H1 (cell line): Measurements from ENCODE around the gene HGFAC. TPM values are rescaled to one million over a fixed set of nuclear protein-coding genes. Genes with fewer than 3 reads are reported as not detected.

Experiments
- CTCF ChIA-PET: fragments of 300-600 bp; sonication (Branson Sonifier 250); formaldehyde crosslinking; loops from one replicate; lab custom pipeline; 2021; ENCODE audit not compliant: partially characterized antibody; lab: Charles Lee
- POLR2A ChIA-PET: fragments of 300-600 bp; sonication (Branson Sonifier 250); formaldehyde crosslinking; loops from one replicate; lab custom pipeline; 2021; ENCODE audit warnings: inconsistent platforms; ENCODE audit not compliant: partially characterized antibody; lab: Charles Lee
- DNase-seq, 2 experiments: peaks; one replicate each; pipeline versions ENCODE4 v3.0.0 to v3.0.0-alpha.2; 2010 to 2022; ENCODE audit warnings: low spot score in 2 of 2, low read depth in 1 of 2, mixed read lengths in 1 of 2
- FAIRE-seq: peaks from 2 replicates; lab custom pipeline; 2011; peaks lifted over from hg19 to GRCh38; lab: Jason Lieb, UNC
- H2AFZ ChIP-seq: 2 replicates; pipeline ENCODE4 v1.8.1; 2012; ENCODE audit warnings: low read length, inconsistent platforms
- H2AK5ac ChIP-seq: 2 replicates; pipeline ENCODE4 v1.6.1; 2013; ENCODE audit warnings: low read depth, low read length
- H2BK120ac ChIP-seq: replicated peaks from 2 replicates; pipeline ENCODE3; 2013; ENCODE audit warnings: low read depth, low read length, inconsistent platforms
- H2BK12ac ChIP-seq: 2 replicates; pipeline ENCODE4 v1.6.1; 2013; ENCODE audit warnings: low read depth, low read length
- H2BK15ac ChIP-seq: 2 replicates; pipeline ENCODE4 v1.6.1; 2013; ENCODE audit warnings: low read length
- H2BK20ac ChIP-seq: 2 replicates; pipeline ENCODE4 v1.6.1; 2013; ENCODE audit warnings: low read length
- H2BK5ac ChIP-seq: 2 replicates; pipeline ENCODE4 v1.6.1; 2013; ENCODE audit warnings: low read depth, low read length
- H3K14ac ChIP-seq: 2 replicates; pipeline ENCODE4 v1.6.1; 2013; ENCODE audit warnings: inconsistent platforms; ENCODE audit not compliant: insufficient read length
- H3K18ac ChIP-seq: 2 replicates; pipeline ENCODE4 v1.6.1; 2013; ENCODE audit warnings: low read length; ENCODE audit errors: extremely low read depth
- H3K23ac ChIP-seq: 2 replicates; pipeline ENCODE4 v1.6.1; 2013; ENCODE audit warnings: inconsistent platforms; ENCODE audit not compliant: insufficient read length
- H3K23me2 ChIP-seq: 2 replicates; pipeline ENCODE4 v1.6.1; 2013; ENCODE audit warnings: low read depth, low read length
- H3K27ac ChIP-seq: 2 replicates; pipeline ENCODE4 v1.6.1; 2011; ENCODE audit warnings: low read depth, low read length, inconsistent platforms
- H3K27me3 ChIP-seq, 4 experiments: replicated peaks in 1 of 4; 1 replicate in 1 of 4; 2 replicates in 3 of 4; pipeline versions ENCODE4 v1.6.1 to v1.8.1; 2011 to 2013; ENCODE audit warnings: low read length in 3 of 4, mild to moderate bottlenecking in 3 of 4, inconsistent platforms in 2 of 4, mixed read lengths in 2 of 4, moderate library complexity in 1 of 4; ENCODE audit not compliant: control insufficient read depth in 3 of 4, insufficient read depth in 3 of 4; ENCODE audit errors: extremely low read depth in 1 of 4
- H3K36me3 ChIP-seq, 4 experiments: 2 replicates each; pipeline versions ENCODE4 v1.6.1 to v1.8.1; 2011 to 2013; ENCODE audit warnings: mild to moderate bottlenecking in 4 of 4, low read length in 3 of 4, moderate library complexity in 2 of 4, control low read depth in 1 of 4, inconsistent platforms in 1 of 4; ENCODE audit not compliant: insufficient read depth in 4 of 4, control insufficient read depth in 2 of 4
- H3K4ac ChIP-seq: replicated peaks from 2 replicates; pipeline ENCODE3; 2013; ENCODE audit warnings: low read length, low read depth, mixed read lengths, inconsistent platforms; ENCODE audit not compliant: insufficient read length
- H3K4me1 ChIP-seq, 4 experiments: replicated peaks in 1 of 4; 1 replicate in 1 of 4; 2 replicates in 3 of 4; pipeline versions ENCODE4 v1.6.1 to v1.8.1; 2011 to 2013; ENCODE audit warnings: low read length in 3 of 4, inconsistent platforms in 2 of 4, mixed read lengths in 1 of 4; ENCODE audit not compliant: insufficient read depth in 4 of 4, control insufficient read depth in 3 of 4
- H3K4me2 ChIP-seq, 2 experiments: 2 replicates each; pipeline versions ENCODE4 v1.6.1 to v1.8.1; 2011 to 2013; ENCODE audit warnings: low read depth in 2 of 2, low read length in 2 of 2, control low read depth in 1 of 2, inconsistent platforms in 1 of 2, mild to moderate bottlenecking in 1 of 2; ENCODE audit not compliant: insufficient read depth in 1 of 2
- H3K4me3 ChIP-seq, 4 experiments: fragments of 200-600, 300-600 bp in 1 of 4; sonication (generic), shearing (Covaris generic), sonication (Bioruptor Twin) in 1 of 4; 2 replicates each; pipeline versions ENCODE4 v1.5.1 to v1.8.1; 2011 to 2016; ENCODE audit warnings: low read length in 4 of 4, low read depth in 3 of 4, control low read depth in 2 of 4, inconsistent platforms in 2 of 4, mild to moderate bottlenecking in 2 of 4, mixed read lengths in 1 of 4, moderate library complexity in 1 of 4; ENCODE audit not compliant: insufficient read depth in 2 of 4; ENCODE audit errors: extremely low read depth in 1 of 4
- H3K56ac ChIP-seq: replicated peaks from 2 replicates; pipeline ENCODE3; 2013; ENCODE audit warnings: low read depth, mild to moderate bottlenecking, mixed read lengths, low read length, inconsistent platforms; ENCODE audit not compliant: insufficient read length
- H3K79me1 ChIP-seq: 2 replicates; pipeline ENCODE4 v1.6.1; 2013; ENCODE audit warnings: low read depth, low read length, control low read depth
- H3K79me2 ChIP-seq, 2 experiments: 2 replicates each; pipeline versions ENCODE4 v1.6.1 to v1.8.1; 2012 to 2013; ENCODE audit warnings: low read length in 2 of 2, mild to moderate bottlenecking in 2 of 2, inconsistent platforms in 1 of 2; ENCODE audit not compliant: insufficient read depth in 2 of 2, control insufficient read depth in 1 of 2
- H3K9ac ChIP-seq, 4 experiments: replicated peaks in 1 of 4; 1 replicate in 1 of 4; 2 replicates in 3 of 4; pipeline versions ENCODE4 v1.6.1 to v1.8.1; 2011 to 2013; ENCODE audit warnings: low read depth in 3 of 4, low read length in 3 of 4, control low read depth in 2 of 4, mild to moderate bottlenecking in 2 of 4, moderate library complexity in 2 of 4, inconsistent platforms in 1 of 4; ENCODE audit errors: extremely low read depth in 1 of 4
- H3K9me3 ChIP-seq, 2 experiments: 2 replicates each; pipeline versions ENCODE4 v1.6.1 to v1.8.1; 2012 to 2013; ENCODE audit warnings: mild to moderate bottlenecking in 2 of 2, moderate library complexity in 2 of 2, control low read depth in 1 of 2, inconsistent platforms in 1 of 2, low read depth in 1 of 2, low read length in 1 of 2, mixed read lengths in 1 of 2; ENCODE audit not compliant: insufficient read depth in 2 of 2
- H4K20me1 ChIP-seq, 2 experiments: replicated peaks in 1 of 2; 2 replicates each; pipeline versions ENCODE3 to v1.8.1; 2011 to 2013; ENCODE audit warnings: inconsistent platforms in 2 of 2, low read length in 2 of 2, mild to moderate bottlenecking in 1 of 2; ENCODE audit not compliant: insufficient read depth in 2 of 2, control insufficient read depth in 1 of 2
- H4K5ac ChIP-seq: 2 replicates; pipeline ENCODE4 v1.6.1; 2013; ENCODE audit warnings: low read length, low read depth, mixed read lengths, inconsistent platforms; ENCODE audit not compliant: insufficient read length
- H4K8ac ChIP-seq: 2 replicates; pipeline ENCODE4 v1.8.0; 2013; ENCODE audit warnings: mild to moderate bottlenecking, moderate library complexity, low read length, inconsistent platforms; ENCODE audit not compliant: insufficient read depth; ENCODE audit errors: extremely low read depth
- H4K91ac ChIP-seq: replicated peaks from 2 replicates; pipeline ENCODE3; 2013; ENCODE audit warnings: low read length, mixed read lengths, inconsistent platforms; ENCODE audit not compliant: insufficient read length
- BRCA1 ChIP-seq: IDR thresholded peaks from 2 replicates; pipeline ENCODE4 v1.6.1; 2012; ENCODE audit warnings: low read depth, low read length, improper control_type of control experiment
- GABPA ChIP-seq: IDR thresholded peaks from 2 replicates; pipeline ENCODE4 v1.6.1; 2011; ENCODE audit warnings: mild to moderate bottlenecking, low read length, moderate library complexity, borderline replicate concordance; ENCODE audit not compliant: insufficient read depth
- PHF8 ChIP-seq: fragments of 200-600 bp; sonication (generic); conservative IDR thresholded peaks from 2 replicates; pipeline ENCODE4 v1.7.1; 2012; ENCODE audit warnings: low read depth, mild to moderate bottlenecking, inconsistent platforms, low read length, moderate library complexity
- TAF7 ChIP-seq: optimal IDR thresholded peaks from 2 replicates; pipeline ENCODE3; 2011; ENCODE audit warnings: low read depth, mild to moderate bottlenecking, inconsistent platforms, low read length, moderate library complexity, borderline replicate concordance
- TBP ChIP-seq: IDR thresholded peaks from 2 replicates; pipeline ENCODE4 v1.6.1; 2011; ENCODE audit warnings: low read depth, low read length, improper control_type of control experiment
- YY1 ChIP-seq: IDR thresholded peaks from 2 replicates; pipeline ENCODE4 v1.6.1; 2011; ENCODE audit warnings: low read depth, mild to moderate bottlenecking, low read length
- WGBS, 2 experiments: shearing (Covaris generic) in 1 of 2; methylation state at CpG; one replicate each; pipeline versions ENCODE4 v1.1.6 to v1.1.7; 2013 to 2015; ENCODE audit warnings: low lambda C conversion rate in 2 of 2, mixed read lengths in 2 of 2, inconsistent platforms in 1 of 2, low coverage in 1 of 2, missing lambda C conversion rate in 1 of 2; ENCODE audit not compliant: insufficient replicate concordance in 2 of 2, insufficient coverage in 1 of 2, insufficient read length in 1 of 2; ENCODE audit errors: extremely low coverage in 1 of 2, missing lambda C conversion rate in 1 of 2; 5-methylcytosine and 5-hydroxymethylcytosine counted together
- polyA plus RNA-seq, 7 experiments: library from polyadenylated mRNA; depleted of rRNA in 3 of 7; stranded (reverse) in 5 of 7; unstranded in 2 of 7; fragments of >200 nt in 5 of 7; fragments of 200-250 nt in 2 of 7; gene quantifications; 1 replicate in 5 of 7; 2 replicates in 1 of 7; 4 replicates in 1 of 7; pipeline versions ENCODE4 v1.2.1 to v1.2.3, GENCODE V29; 2011 to 2013; ENCODE audit warnings: missing spikeins in 2 of 7, mixed read lengths in 2 of 7
- total RNA-seq: library from RNA; stranded (reverse); fragmentation: NEBNext Ultra II Directional; extraction: Animal tissue kit (Norgen Biotek cat#: 25700); gene quantifications from 2 replicates; pipeline ENCODE4 v1.2.1, GENCODE V29; 2021

The HGFAC gene
- total and polyA plus RNA-seq, 2 of the 8 experiments (the other 6 are each of a cell fraction or from before 2014, with no cell fraction given) = 0.14 to 0.15 TPM

DNA sequence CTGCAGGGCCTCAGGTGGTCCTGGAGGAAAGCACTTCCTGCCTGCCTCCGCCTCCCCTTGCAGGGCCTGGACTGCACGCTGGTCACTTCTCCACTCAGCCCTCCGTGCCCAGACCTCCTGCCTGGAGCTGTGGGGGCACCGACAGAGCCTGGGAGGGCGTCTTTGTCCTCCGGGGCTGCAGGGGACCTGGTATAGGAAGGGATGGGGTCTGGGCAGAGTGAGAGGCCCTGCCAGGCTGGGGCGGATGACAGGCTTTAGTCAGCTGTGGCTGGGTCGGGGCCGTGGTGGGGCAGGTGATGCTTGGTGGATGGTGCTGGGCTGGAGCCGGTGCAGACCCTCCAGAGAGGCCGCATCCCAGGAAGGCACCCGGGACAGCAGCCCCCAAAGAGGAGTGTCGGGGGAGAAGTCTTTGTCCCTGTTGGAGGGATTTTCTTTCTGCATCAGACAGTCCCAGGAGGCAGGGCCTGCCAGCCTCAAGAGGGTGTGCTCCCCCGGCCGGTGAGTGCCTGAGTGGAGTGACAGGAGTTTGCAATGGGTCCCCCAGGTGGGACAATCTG, 22.7 kb downstream of the HGFAC start:
- Histone ChIP-seq H3K18ac (no peak overlapping the region), H3K4me1 (peaks cover 0 to 6% (median 0%) of the 10 kb centered on the region in 4 experiments; a peak in 1 of 7 replicates), H3K36me3 (no peaks in the 10 kb centered on the region), H2BK5ac (no peak overlapping the region), H3K23ac (no peak overlapping the region), H3K79me1 (peaks cover 6% of the 10 kb centered on the region; the same call in 1 of the 2 replicates), H2AFZ (no peak overlapping the region), H4K5ac (no peak overlapping the region), H3K27ac (no peak overlapping the region), H2BK20ac (no peak overlapping the region), H2BK15ac (no peak overlapping the region), H3K56ac (no peak overlapping the region), H4K20me1 (peaks cover 2 to 17% of the 10 kb centered on the region in 2 experiments), H3K4me3 (no peak overlapping the region), H3K27me3 (peaks cover 5 to 52% (median 39%) of the 10 kb centered on the region in 4 experiments), H2BK12ac (no peak overlapping the region), H4K91ac (no peak overlapping the region), H3K9me3 (peaks cover 0 to 6% of the 10 kb centered on the region in 2 experiments; a peak in 2 of 4 replicates), H3K23me2 (peaks cover 5% of the 10 kb centered on the region), H3K9ac (no peak overlapping the region), H2BK120ac (no peak overlapping the region), H2AK5ac (no peak overlapping the region), H4K8ac (no peak overlapping the region), H3K14ac (no peak overlapping the region), H3K4ac (no peak overlapping the region), H3K79me2 (no peaks in the 10 kb centered on the region), H3K4me2 (no peak overlapping the region)
- DNase-seq (no peak), FAIRE-seq (no peak)
- 93% methylated on average over 15 of the region's 15 CpGs; no CpG with 5 or more reads in 1 of the 2 experiments for WGBS, 2 experiments
- POLR2A ChIA-PET = no interaction called here
- TF ChIP-seq BRCA1 = no peak
- no peak for TF ChIP-seq YY1
- TF ChIP-seq PHF8 = no peak
- TF ChIP-seq GABPA = no peak
- TF ChIP-seq TAF7 = no peak
- TF ChIP-seq TBP = no peak
- CTCF ChIA-PET = interaction anchor here (1.1 to 3.0 kb wide), 3 partner anchors 15 to 21 kb away, joined by 5 to 10 read pairs (median 9); no protein-coding TSS in a partner anchor
